Spleen (tissue), 7 donors: ENCODE results near the gene C11orf54.

Experiments used
- POLR2AphosphoS5 ChIP-seq, 3 donors: sonication (generic); formaldehyde crosslinking; IDR thresholded peaks; one replicate each; pipeline ENCODE4 v1.5.1; 2017; ENCODE audit warnings: antibody characterized with exemption in 3 of 3
- TF ChIP-seq, protein P1 (sequence below), 11 experiments: fragments of 200-600 bp in 7 of 11; fragments of 450-650 bp in 4 of 11; sonication (generic) in 4 of 11; IDR thresholded peaks in 8 of 11; conservative IDR thresholded peaks in 3 of 11; 1 replicate in 7 of 11; 2 replicates in 4 of 11; pipeline versions ENCODE4 v1.4.0 to v1.8.0; 2016 to 2021; ENCODE audit warnings: antibody characterized with exemption in 11 of 11, inconsistent platforms in 4 of 11, mild to moderate bottlenecking in 1 of 11
- donor health status: DM: no; HTN: no; CAD: no; lungs with moderate emphysema.
- donor health status: DM: no; HTN: no; CAD: no.
- donor health status: DM: no; HTN: no; CAD: no.

GRCh38 chr11:93729129-93729616, 12.3 kb upstream of the C11orf54 start:
- peak in 1 of 3 donors; percentile 58 for TF ChIP-seq POLR2AphosphoS5 (IDR thresholded peaks at IDR 0.05)
- TF ChIP-seq, protein P1, sequence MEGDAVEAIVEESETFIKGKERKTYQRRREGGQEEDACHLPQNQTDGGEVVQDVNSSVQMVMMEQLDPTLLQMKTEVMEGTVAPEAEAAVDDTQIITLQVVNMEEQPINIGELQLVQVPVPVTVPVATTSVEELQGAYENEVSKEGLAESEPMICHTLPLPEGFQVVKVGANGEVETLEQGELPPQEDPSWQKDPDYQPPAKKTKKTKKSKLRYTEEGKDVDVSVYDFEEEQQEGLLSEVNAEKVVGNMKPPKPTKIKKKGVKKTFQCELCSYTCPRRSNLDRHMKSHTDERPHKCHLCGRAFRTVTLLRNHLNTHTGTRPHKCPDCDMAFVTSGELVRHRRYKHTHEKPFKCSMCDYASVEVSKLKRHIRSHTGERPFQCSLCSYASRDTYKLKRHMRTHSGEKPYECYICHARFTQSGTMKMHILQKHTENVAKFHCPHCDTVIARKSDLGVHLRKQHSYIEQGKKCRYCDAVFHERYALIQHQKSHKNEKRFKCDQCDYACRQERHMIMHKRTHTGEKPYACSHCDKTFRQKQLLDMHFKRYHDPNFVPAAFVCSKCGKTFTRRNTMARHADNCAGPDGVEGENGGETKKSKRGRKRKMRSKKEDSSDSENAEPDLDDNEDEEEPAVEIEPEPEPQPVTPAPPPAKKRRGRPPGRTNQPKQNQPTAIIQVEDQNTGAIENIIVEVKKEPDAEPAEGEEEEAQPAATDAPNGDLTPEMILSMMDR (IDR thresholded peaks at IDR 0.05 in 8 of 11, conservative IDR thresholded peaks at IDR 0.05 in 3 of 11) = no peak
